Muscle of back (tissue), 13 donors: ENCODE data around the gene KBTBD7. TPM values are rescaled to one million over a fixed set of nuclear protein-coding genes. Genes with fewer than 3 reads are reported as not detected.
A peak's percentile ranks its signal among the peaks of the same experiment; 100 is the strongest.

ENCODE experiments used
- DNase-seq, 3 donors: peaks; one replicate each; pipeline versions ENCODE4 v3.0.0 to v3.0.0-alpha.2; 2013
- long read RNA-seq, 9 donors: transcript quantifications; one replicate each; lab custom pipeline, GENCODE V29; 2026
- polyA plus RNA-seq, 10 donors: library from polyadenylated mRNA; unstranded; fragments of 120-200 nt; gene quantifications; one replicate each; pipeline ENCODE4 v1.2.1, GENCODE V29; 2013; ENCODE audit not compliant: insufficient read length in 10 of 10

Gene KBTBD7, protein sequence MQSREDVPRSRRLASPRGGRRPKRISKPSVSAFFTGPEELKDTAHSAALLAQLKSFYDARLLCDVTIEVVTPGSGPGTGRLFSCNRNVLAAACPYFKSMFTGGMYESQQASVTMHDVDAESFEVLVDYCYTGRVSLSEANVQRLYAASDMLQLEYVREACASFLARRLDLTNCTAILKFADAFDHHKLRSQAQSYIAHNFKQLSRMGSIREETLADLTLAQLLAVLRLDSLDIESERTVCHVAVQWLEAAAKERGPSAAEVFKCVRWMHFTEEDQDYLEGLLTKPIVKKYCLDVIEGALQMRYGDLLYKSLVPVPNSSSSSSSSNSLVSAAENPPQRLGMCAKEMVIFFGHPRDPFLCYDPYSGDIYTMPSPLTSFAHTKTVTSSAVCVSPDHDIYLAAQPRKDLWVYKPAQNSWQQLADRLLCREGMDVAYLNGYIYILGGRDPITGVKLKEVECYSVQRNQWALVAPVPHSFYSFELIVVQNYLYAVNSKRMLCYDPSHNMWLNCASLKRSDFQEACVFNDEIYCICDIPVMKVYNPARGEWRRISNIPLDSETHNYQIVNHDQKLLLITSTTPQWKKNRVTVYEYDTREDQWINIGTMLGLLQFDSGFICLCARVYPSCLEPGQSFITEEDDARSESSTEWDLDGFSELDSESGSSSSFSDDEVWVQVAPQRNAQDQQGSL
- 10 to 100 TPM in 2 of 10 donors, 1 to 10 TPM in 8; 7.9 to 13.0 (median 9.0) TPM for polyA plus RNA-seq
- long read RNA-seq, donor 1, full-length matches to known transcripts = 7 of 7 reads
- long read RNA-seq, donor 1, partial matches to known transcripts = 0 of 7 reads
- long read RNA-seq, donor 1, other reads (novel, unspliced or antisense) = 0 of 7 reads
- long read RNA-seq, donor 2, full-length matches to known transcripts = 7 of 7 reads
- long read RNA-seq, donor 2, partial matches to known transcripts = 0 of 7 reads
- long read RNA-seq, donor 2, other reads (novel, unspliced or antisense) = 0 of 7 reads
- long read RNA-seq, donor 3 = 0 reads
- long read RNA-seq, donor 4, full-length matches to known transcripts = 4 of 4 reads
- long read RNA-seq, donor 4, partial matches to known transcripts = 0 of 4 reads
- long read RNA-seq, donor 4, other reads (novel, unspliced or antisense) = 0 of 4 reads
- long read RNA-seq, donor 5, full-length matches to known transcripts = 16 of 16 reads
- long read RNA-seq, donor 5, partial matches to known transcripts = 0 of 16 reads
- long read RNA-seq, donor 5, other reads (novel, unspliced or antisense) = 0 of 16 reads
- long read RNA-seq, donor 6, full-length matches to known transcripts = 9 of 9 reads
- long read RNA-seq, donor 6, partial matches to known transcripts = 0 of 9 reads
- long read RNA-seq, donor 6, other reads (novel, unspliced or antisense) = 0 of 9 reads
- long read RNA-seq, donor 7, full-length matches to known transcripts = 4 of 4 reads
- long read RNA-seq, donor 7, partial matches to known transcripts = 0 of 4 reads
- long read RNA-seq, donor 7, other reads (novel, unspliced or antisense) = 0 of 4 reads
- long read RNA-seq, donor 8, full-length matches to known transcripts = 11 of 11 reads
- long read RNA-seq, donor 8, partial matches to known transcripts = 0 of 11 reads
- long read RNA-seq, donor 8, other reads (novel, unspliced or antisense) = 0 of 11 reads
- long read RNA-seq, donor 9, full-length matches to known transcripts = 3 of 3 reads
- long read RNA-seq, donor 9, partial matches to known transcripts = 0 of 3 reads
- long read RNA-seq, donor 9, other reads (novel, unspliced or antisense) = 0 of 3 reads

DNA sequence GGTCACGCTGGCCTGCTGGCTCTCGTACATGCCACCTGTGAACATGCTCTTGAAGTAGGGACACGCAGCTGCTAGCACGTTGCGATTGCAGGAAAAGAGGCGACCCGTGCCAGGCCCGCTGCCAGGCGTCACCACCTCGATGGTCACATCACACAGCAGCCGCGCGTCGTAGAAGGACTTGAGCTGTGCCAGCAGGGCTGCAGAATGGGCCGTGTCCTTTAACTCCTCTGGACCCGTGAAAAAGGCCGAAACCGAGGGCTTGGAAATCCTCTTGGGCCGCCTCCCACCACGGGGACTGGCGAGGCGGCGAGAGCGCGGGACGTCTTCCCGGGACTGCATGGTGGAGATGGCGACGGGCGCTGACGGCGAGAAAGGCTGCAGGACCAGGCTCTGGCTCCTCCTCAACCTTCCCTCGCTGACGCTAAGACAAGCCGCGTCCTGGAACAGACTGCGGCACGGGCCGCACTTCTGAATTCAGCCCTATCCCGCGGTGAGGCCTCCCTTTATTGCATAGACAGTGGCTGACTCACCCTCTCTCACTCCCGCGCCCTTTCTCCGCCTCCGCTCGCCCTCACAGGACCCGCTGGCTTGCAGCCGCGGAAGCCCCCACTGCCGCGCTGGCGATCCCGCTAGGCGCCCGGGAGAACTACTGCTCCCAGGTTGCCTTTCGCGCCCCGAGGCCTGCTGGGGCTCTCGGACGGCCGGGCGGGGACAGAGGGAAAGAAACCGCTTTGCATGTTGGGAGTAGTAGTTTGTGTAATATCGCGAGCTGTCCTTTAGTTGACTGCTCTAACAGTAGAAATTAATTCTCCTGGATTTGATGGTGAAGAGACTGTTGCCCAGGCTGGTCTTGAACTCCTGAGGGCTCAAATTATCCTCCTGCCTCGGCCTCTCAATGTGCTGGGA is at the start of gene KBTBD7:
TSS of gene KBTBD7 (minus strand) at position 651 of the 906 bp plus-strand sequence. CDS start at position 339, 312 bp downstream.
- DNase-seq = peak; percentile 95 to 98 (median 97)

DNA sequence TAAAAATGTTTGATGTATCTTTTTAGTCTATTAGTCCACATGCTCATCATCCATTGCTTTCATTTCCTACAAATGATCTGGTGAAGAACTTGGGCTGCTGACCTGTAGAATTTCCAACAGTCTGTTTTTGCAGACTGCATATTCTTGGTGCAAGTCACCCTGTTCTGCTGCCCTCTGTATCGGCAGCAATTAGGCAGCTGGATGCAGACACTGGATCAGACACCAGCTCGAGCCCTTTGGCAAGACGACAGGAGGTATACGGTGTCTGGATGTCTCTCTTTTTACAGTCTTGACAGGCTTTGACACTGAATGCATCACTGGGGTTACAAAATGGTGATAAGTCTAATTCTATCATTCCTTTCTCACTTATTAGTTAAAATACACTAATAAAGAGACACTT is 47.3 kb upstream of the KBTBD7 start:
- DNase-seq = no peak

DNA sequence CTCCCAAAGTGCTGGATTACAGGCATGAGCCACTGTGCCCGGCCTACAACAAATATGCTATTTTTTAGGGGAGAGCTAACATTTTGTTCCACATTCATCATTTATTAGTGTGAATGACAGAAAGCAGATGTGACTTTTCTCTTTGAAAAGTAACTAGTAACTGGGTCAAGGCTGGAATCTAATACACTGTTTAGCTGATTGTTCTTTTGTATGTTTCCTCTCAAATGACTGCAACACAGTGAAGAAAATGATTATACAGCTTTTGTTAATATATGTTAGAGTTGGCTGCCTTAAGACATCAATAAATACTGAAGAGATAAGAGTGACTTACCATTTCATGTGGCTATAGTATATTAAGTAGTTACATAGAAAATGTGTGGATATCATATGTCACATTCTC is 42.0 kb upstream of the KBTBD7 start:
- no peak for DNase-seq

DNA sequence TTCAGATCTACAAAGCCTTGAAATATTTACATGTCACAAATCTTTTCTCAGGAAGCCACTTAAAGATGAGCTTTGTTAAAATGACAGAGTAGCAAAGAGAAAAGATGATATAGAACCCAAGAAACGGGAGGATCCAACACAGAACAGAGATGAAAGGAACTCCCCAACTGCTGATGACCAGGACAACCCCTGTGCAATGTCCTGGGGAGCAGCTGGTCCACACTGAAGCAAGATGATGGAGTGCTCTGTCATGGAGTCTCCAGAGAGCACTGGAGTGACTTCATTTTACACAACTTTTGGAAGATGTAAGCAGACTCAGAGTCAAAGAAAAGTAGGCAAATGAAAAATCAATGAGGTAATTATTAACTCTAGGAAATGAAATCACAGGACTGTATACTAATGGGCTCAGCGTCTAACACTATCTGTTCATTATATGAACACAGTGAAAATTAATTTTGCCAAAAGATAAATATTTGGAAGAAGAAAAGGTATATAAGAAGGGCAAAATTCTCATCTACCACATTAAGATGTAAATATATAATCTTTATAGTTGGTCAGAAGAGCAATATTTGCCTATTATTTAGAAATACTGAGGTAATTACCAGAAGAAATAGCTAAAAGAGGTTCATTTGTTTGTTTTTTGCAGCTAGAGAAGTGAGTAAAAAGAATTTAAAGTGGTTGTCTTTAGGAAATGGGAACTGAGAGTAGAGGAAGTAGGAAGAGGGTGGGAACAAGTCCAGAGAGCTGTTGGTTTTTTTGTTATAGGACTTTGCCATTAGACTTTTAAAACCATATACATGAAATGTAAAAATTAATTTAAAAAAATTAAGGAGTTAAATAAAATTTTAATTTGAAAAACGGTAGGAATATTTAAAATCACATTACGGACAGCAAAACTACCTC is 38.5 kb upstream of the KBTBD7 start:
- no peak for DNase-seq

DNA sequence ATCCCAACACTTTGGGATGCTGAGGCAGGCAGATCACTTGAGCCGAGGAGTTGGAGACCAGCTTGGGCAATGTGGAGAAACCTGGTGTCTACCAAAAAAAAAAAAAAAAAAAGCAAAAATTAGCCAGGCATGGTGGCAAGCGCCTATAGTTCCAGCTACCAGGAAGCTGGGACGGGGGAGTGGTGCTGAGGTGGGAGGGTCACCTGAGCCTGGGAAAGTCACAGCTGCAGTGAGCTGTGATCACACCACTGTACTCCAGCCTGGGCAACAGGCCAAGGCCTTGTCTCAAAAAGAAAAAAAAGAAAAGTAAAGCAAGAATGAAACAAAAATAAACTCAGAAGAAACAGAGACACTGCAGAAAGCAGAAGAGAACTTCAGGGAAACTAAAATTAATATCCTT is 37.4 kb upstream of the KBTBD7 start:
- no peak for DNase-seq

DNA sequence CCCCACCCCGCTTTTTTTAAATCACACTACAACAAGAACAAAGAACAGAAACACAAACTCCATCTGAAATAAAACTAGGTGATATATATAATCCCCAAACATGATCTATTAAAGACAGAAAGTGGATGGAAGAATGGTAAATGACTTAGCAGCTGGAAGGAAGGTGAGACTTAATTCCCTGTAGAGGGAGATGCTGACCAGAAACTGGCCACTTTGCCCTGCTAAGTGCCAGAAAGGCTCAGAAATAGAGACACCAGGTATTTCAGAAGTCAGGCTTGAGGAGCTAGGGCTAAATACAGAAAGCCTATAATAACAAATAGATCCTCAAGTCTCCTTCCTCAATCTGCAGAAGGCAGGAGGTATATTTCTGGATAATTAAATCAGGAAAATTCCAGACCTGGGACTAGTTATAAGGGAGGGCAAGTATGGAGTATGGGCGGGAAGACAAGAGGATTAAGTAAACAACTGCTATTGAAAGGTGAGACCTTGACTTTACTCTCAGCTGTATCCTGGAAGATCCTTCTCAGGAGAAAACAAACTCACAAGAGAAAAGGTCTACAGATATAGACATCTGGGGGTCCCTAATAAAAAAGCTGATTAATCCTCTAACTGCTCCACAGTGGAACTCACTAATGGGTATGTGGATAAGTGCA is 36.8 kb upstream of the KBTBD7 start:
- no peak for DNase-seq

DNA sequence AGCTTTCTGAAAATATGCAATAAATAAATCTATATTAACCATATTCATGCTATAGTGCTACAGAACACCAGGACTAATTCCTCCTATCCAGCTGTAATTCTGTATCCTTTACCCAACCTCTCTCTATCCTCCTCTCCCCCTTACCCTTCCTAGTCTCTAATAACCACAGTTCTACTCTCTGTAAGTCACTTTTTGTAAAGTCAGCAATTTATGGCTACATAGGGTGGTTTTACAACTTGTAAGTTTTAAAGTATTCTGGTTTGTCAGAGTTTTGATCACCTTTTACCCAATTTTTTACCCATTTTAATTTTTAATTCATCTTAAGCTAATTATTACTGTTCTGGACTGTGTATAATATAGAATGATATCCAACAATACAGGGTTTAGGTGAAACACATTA is 35.0 kb upstream of the KBTBD7 start:
- no peak for DNase-seq

DNA sequence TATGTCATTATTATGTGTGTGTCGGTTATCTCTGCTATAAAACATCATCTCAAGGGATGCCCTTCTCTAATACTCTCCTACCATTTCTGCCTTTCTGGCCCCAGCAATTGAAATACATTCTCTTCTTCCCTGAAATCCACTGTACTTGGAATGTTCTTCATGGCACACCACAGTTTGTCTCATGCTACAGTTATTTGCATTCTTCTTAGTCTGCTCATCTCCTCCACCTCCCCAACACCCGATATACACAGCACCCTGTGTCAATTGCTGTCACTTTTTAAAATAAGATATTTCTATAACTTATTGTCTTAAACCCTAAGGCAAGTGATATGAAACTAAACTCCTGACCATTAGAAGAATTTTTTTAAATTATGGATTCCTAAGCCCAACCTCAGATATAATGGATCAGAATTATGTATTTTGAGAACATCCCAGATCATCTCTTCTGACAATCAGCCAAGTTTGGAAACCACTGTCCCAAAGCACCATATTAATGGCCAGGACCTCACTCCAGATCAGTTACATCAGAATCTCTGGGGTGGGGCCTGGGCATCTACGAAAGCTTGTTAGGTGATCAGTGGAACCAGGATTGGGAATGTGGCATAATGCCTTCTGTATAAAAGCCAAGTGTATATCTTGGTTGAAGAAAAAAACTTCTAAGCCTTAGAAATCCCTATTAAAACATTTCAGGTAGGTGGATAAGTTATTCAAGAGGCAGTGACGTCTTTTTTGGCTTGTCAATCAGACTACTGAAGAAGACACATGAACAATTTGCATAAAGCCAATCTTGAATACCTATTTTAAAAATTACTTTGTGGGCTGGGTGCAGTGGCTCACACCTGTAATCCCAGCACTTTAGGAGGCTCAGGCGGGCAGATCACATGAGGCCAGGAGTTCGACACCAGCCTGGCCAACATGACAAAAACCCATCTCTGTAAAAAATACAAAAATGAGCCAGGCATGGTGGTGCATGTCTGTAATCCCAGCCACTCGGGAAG is 30.0 kb upstream of the KBTBD7 start:
- peak in 1 of 3 donors; percentile 46 for DNase-seq

DNA sequence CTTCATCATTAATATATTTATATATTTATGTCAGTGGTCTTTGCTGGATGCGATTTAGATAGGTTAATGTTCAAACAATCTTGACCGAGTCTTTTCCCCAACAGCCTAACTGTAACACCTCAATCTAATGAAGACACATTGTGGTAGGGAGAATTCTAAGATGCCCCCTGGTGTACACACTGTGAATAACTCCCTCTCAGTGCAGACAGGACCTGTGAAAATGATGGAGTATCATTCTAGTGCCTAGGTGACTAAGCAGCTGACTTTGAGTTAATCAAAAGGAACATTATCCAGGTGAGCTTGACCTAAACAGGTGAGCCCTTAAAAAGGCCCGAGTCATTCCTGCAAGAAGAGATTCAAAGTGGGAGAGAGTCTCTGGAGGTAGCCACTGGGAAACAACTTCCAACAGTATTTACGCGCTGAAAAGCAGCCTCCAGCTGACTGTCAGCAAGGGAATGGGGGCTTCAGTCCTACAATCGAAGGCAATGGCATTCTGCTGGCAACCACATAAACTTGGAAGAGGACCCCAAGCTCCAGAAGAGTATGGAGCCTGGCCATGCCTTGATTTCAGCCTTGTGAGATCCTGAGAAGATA is 28.0 kb upstream of the KBTBD7 start:
- peak; percentile 20 to 55 (median 31) for DNase-seq

DNA sequence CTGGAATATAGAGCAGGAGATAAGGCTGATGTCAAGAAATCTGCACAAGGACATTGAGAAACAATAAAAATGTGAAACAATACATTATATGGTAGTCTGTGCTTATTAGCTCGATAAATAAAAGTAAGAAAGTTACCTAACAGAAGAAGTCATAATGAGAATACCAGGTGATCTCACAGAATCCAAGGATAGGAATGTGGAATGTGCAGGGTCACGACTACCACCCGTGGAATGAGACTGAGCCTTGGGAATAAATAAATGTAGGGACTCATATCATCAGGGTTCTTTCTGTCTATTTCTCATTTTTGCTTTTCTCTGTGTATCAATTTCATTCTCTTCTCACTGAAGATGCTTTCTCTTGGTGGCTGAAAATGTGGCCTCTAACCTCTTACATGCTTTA is 26.0 kb upstream of the KBTBD7 start:
- DNase-seq = no peak

DNA sequence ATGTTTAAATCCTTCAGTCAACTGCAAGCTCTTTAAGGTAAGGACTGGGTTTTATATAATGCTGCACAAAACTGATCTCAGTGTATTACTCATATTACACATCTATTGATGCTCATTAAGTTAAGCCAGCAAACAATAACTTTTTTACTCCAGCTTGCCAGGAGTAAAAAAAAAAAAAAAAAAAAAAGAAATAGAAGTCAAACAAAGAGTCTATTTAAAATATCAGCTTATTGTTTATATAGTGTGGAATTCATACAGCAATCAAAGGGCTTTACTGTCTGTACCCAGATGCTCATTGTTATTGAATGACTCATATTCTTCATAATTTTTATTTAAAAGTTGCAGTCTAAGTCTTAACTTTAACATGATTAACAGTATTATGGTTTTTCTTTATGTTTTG is 21.8 kb upstream of the KBTBD7 start:
- no peak for DNase-seq

DNA sequence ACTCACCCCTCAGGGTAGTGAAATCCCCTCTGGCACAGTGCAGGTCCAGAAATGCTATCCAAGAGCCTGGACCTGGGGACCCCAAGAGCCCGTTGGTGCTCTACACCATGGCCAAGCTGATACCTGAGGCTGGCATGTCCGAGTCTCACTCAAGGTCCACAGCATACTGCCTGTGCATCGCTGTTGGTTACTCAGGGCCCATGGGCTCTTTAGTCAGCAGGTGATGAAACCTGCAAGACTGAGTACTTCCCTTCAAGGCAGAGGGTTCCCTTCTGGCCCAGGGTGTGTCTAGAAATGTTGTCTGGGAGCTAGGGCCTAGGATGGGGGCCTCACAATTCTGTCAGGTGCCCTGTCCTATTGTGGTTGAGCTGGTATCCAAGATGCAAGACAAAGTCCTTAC is 19.6 kb upstream of the KBTBD7 start:
- DNase-seq = no peak

DNA sequence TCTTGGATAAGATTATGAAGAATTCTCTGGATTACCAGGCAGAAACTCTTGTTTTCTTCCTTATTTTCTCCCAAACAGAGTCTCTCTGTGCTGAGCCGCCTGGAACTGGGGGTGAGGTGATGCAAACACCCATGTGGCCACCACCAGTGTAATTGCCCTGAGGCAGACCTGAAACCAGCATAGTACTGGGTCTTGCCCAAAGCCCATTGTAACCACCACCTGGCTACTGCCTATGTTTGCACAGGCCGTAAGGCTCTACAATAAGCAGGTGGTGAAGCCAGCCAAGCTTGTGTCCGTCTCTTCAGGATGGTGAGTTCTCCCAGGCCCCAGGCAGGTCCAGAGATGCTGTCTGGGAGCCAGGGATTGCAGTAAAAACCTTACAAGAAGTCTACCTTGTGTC is 18.9 kb upstream of the KBTBD7 start:
- no peak for DNase-seq

DNA sequence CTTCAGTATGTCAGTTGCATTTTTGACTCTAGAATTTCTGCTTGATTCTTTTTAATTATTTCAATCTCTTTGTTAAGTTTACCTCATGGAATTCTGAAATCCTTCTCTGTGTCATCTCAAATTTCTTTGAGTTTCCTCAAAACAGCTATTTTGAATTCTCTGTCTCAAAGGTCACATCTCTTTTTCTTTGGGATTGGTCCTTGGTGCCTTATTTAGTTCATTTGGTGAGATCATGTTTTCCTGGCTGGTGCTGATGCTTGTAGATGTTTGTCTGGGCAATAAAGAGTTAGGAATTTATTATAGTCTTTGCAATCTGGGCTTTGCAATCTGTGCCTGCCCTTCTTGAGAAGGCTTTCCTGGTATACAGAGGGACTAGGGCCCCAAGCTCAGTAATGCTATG is 18.5 kb upstream of the KBTBD7 start:
- DNase-seq = no peak

DNA sequence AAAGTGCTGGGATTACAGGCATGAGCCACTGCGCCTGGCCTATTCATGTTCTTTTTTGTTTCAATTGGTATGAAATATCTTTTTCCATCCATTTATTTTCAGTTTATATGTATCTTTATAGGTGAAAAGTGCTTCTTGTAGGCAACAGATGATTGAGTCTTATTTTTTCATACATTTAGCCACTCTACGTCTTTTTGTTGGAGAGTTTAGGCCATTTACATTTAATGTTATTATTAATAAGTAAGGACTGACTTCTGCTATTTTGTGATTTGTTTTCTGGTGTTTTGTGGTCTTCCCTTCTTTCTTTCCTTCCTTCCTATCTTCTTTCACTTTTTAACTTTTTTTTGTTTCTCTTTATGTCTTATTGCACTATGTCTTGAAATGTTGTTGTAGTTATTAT is 16.7 kb upstream of the KBTBD7 start:
- DNase-seq = no peak

DNA sequence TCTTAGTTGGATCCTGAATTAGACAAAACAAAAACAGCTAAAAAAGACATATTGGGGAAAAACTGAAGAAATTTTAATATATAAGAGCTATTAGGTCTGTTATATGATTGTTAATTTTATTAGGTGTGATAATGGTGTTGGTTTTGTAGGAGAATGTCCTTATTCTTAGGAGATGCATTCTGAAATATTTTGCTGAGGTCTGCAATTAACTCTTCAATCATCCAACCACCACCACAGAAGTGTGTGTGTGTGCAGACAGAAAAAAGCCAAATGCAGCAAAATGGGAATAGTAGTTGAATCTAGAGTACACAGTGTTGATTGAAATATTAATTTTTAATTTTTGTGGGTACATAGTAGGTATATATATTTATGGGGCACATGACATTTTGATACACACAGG is 12.1 kb upstream of the KBTBD7 start:
- no peak for DNase-seq
